LNCAP (cell line): ENCODE measurements around the gene TPPP.

Source experiments
- TF ChIP-seq, protein P1 (sequence below): fragments of 450-650 bp; IDR thresholded peaks from 2 replicates; pipeline ENCODE4 v1.5.1; 2017; ENCODE audit warnings: mild to moderate bottlenecking

Gene TPPP

DNA sequence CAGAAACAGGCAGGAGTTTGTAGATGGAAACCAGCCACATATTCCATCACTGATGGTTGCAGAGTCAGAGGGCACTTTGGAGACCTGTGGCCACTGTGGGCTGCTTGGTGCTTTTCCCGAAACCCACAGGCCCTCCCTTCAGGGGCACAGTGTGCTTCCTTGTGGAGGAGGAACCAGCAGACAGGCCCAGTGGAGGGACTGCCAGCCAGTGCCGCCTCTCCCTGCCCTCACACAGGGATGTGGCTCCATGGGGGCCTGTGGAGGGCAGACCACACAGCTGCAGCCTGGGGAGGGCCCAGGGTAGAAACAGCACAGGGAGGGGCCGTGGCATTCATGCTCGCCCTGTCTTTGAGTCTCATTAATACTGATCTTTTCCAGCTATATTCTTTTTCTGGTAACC lies 45.8 kb downstream of the TPPP start:
- TF ChIP-seq, protein P1, sequence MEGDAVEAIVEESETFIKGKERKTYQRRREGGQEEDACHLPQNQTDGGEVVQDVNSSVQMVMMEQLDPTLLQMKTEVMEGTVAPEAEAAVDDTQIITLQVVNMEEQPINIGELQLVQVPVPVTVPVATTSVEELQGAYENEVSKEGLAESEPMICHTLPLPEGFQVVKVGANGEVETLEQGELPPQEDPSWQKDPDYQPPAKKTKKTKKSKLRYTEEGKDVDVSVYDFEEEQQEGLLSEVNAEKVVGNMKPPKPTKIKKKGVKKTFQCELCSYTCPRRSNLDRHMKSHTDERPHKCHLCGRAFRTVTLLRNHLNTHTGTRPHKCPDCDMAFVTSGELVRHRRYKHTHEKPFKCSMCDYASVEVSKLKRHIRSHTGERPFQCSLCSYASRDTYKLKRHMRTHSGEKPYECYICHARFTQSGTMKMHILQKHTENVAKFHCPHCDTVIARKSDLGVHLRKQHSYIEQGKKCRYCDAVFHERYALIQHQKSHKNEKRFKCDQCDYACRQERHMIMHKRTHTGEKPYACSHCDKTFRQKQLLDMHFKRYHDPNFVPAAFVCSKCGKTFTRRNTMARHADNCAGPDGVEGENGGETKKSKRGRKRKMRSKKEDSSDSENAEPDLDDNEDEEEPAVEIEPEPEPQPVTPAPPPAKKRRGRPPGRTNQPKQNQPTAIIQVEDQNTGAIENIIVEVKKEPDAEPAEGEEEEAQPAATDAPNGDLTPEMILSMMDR = no peak

DNA sequence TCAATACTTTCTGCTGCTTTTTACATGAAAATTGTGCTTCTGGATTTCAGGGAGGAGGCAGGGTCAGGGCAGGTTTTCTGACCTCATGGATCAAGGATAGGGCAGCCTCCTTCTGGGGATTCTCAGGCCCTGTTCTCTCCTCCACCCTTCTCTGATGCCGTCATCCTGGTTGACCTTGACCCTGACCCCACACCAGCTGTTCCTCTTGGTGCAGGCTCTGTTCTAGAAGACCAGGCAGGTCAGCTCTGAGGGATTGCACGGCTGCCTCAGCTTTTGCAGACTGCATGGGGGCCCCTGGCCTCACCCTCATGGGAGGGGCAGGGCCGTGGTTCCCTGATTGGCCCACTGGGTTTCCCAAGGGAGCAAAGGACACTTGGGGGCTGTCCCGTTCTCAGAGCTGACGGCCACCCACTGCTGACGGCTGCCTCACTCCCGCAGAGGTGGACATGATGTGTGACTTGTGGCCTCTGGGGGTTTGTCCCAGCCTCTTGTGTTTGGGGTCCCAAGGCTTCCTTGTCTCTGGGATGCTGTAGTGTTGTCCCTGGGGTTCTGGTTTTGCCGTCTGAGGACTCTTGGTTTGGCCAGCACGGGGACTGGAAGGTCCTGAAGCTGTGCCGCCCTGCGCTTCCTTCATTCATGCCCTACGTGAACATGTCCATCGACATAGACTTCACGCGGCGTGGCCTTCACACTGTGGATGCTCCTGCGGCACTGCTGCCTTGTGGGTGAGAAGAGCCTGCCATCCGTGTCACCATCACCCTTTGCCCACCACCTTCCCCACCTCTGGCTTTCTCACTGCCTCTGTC lies 46.6 kb downstream of the TPPP start:
- TF ChIP-seq, protein P1 = no peak

DNA sequence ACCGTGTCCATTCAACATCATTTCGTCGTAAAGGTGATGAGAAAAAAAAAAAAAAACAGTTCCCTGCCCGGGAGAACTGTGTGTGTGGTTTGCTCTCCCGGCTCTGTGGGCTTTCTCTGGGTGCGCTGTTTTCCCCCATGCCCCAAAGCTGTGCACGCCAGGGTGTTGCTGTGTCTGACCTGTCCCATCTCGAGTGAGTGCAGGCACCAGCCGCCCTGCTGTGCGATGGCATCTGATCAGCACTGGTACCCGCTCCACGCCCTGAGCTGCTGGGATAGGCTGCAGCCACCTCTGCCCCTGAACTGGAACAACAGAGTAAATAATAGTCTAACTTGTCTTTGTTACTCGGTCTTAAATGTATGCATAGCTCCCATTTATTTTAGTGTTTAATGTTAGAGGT lies 47.7 kb downstream of the TPPP start:
- TF ChIP-seq, protein P1 = no peak

DNA sequence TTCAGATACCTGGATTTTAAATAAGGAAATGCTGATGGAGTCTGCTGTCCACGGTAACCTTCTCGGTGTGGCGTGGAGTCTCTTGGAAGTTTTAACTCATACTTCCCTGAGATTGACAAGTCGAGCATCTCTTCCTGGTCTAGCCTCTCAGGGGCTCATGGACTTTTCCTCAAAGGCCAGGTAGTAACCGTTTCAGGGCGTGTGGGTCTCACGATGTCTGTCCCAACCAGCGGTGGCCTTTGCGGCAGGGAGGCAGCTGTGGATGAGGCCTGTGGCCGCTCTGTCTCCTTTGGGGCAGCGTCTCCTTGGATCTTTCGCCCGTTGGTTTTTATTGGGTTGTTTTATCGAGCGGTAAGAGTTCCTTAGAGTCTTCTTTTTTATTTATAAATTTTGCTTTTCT lies 48.2 kb downstream of the TPPP start:
- TF ChIP-seq, protein P1 = no peak

DNA sequence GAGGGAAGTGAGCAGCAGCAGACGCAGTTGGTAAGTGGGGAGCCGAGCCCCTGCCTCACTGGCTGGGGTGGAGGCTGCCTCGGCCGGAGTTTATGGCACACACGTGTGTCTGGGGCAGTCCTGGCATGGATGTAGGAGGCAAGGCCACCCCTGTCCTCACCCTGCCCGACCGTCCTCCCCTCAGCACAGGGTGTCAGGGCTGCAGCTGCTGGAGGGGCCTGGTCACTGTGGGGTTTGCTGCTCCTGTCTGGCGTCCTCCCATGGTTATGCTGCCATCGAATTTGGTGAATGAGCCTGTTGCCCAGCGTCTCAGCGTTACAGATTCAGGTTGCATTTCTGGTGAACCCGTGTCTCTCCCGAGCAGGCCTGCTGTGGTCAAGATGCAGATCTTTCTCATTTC lies 48.6 kb downstream of the TPPP start:
- TF ChIP-seq, protein P1 = no peak

DNA sequence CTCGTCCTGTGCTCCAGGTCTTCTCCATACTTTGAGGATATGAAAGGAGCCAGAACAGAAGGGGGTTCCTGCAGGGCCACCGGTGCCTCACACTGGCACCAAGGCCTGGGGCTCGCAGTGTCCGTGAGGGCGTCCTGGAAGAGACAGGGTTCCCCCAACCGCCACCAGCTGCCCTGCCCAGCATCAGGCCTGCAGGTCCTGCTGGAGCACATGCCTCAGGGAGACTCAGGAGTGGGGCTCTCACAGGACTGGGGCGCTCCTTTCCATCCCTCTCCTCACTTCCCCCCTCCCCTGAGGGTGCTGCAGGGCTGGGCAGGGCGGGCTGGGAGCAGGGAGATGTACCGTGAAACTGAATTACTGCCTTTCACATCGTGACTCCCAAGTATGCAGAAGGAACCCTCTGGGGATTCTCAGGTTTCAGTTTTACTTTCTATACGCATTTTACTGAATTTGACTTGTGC lies 49.3 kb downstream of the TPPP start:
- TF ChIP-seq, protein P1 = no peak

DNA sequence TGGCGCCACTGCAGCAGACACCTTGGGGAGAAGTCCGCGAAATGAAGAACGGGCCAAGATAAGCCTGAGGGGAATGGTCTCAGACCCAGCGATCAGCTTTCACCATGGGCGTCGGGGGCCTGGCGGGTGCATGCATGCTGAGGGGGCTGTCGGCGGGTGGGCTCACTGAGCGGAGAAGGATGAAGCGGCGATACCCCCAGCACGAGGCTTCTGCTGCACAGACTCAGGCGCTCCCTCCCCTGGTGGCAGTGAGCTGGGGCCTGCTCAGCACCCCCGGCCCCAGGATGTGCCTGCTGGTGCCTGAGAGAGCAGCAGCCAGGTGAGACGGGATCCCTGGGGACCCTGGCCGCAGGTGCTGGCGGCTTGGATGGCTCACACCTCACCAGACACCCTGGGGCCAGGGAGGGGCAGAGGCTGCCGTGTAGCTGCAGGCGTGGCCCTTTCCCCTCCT lies 49.8 kb downstream of the TPPP start:
- TF ChIP-seq, protein P1 = no peak
